Endodermal cell (in vitro differentiated cells): ENCODE measurements around the gene SLC39A13. TPM values are rescaled to one million over a fixed set of nuclear protein-coding genes. Genes with fewer than 3 reads are reported as not detected.
A peak's percentile ranks its signal among the peaks of the same experiment; 100 is the strongest.

Experiments
- DNase-seq: peaks from one replicate; pipeline ENCODE4 v3.0.0-alpha.2; 2017
- H3K27ac ChIP-seq: 2 replicates; pipeline ENCODE4 v1.5.1; 2013; ENCODE audit warnings: mild to moderate bottlenecking, low read depth, low read length, moderate library complexity
- H3K27me3 ChIP-seq: 2 replicates; pipeline ENCODE4 v1.6.1; 2013; ENCODE audit warnings: mild to moderate bottlenecking, low read length, moderate library complexity; ENCODE audit not compliant: insufficient read depth, control insufficient read depth, poor library complexity, severe bottlenecking
- H3K36me3 ChIP-seq: 2 replicates; pipeline ENCODE4 v1.7.0; 2013; ENCODE audit warnings: mild to moderate bottlenecking, low read length, moderate library complexity; ENCODE audit not compliant: control insufficient read depth, insufficient read depth
- H3K4me1 ChIP-seq: one replicate; pipeline ENCODE4 v1.7.0; 2013; ENCODE audit warnings: low read length; ENCODE audit not compliant: control insufficient read depth, insufficient read depth
- H3K4me3 ChIP-seq: 2 replicates; pipeline ENCODE4 v1.5.1; 2013; ENCODE audit warnings: mild to moderate bottlenecking, low read length, moderate library complexity
- H3K9ac ChIP-seq: 2 replicates; pipeline ENCODE4 v1.6.1; 2013; ENCODE audit warnings: mild to moderate bottlenecking, low read length, moderate library complexity; ENCODE audit not compliant: poor library complexity, severe bottlenecking; ENCODE audit errors: extremely low read depth
- H3K9me3 ChIP-seq: 2 replicates; pipeline ENCODE4 v1.6.1; 2013; ENCODE audit warnings: mild to moderate bottlenecking, low read length, moderate library complexity; ENCODE audit not compliant: control insufficient read depth
- H3K27ac Mint-ChIP-seq: 2 replicates; pipeline ENCODE4 v1.8.0; 2020; ENCODE audit warnings: mixed read lengths
- H3K27me3 Mint-ChIP-seq: 2 replicates; pipeline ENCODE4 v1.8.0; 2021; ENCODE audit warnings: mild to moderate bottlenecking, mixed read lengths; ENCODE audit not compliant: insufficient read depth
- H3K36me3 Mint-ChIP-seq: 2 replicates; pipeline ENCODE4 v1.8.0; 2020; ENCODE audit warnings: low read depth, mixed read lengths
- H3K4me1 Mint-ChIP-seq: 2 replicates; pipeline ENCODE4 v1.8.0; 2020; ENCODE audit warnings: mixed read lengths
- H3K4me3 Mint-ChIP-seq: 2 replicates; pipeline ENCODE4 v1.8.0; 2020; ENCODE audit warnings: mild to moderate bottlenecking, moderate library complexity, mixed read lengths
- H3K9me3 Mint-ChIP-seq: 2 replicates; pipeline ENCODE4 v1.8.0; 2020; ENCODE audit warnings: mild to moderate bottlenecking, mixed read lengths
- CTCF ChIP-seq: fragments of 200-600 bp; sonication (generic); conservative IDR thresholded peaks from 2 replicates; pipeline ENCODE4 v1.5.0; 2021; ENCODE audit warnings: antibody characterized with exemption, mild to moderate bottlenecking
- WGBS, 2 experiments: methylation state at CpG; one replicate each; pipeline versions ENCODE4 v1.1.5 to v1.1.7; 2013; ENCODE audit warnings: missing lambda C conversion rate in 2 of 2, mixed read lengths in 1 of 2; ENCODE audit not compliant: insufficient coverage in 1 of 2, insufficient read length in 1 of 2; 5-methylcytosine and 5-hydroxymethylcytosine counted together
- total RNA-seq, 2 donors: library from RNA; stranded (reverse); fragmentation: NEBNext Ultra II Directional in 1 of 2; extraction: Animal tissue kit (Norgen Biotek cat#: 25700) in 1 of 2; gene quantifications; 2 replicates in 1 of 2; 3 replicates in 1 of 2; pipeline ENCODE4 v1.2.1, GENCODE V29; 2021

Gene SLC39A13
- total RNA-seq, 2 donors from 2014 or later: 34.7 to 40.4 TPM

DNA sequence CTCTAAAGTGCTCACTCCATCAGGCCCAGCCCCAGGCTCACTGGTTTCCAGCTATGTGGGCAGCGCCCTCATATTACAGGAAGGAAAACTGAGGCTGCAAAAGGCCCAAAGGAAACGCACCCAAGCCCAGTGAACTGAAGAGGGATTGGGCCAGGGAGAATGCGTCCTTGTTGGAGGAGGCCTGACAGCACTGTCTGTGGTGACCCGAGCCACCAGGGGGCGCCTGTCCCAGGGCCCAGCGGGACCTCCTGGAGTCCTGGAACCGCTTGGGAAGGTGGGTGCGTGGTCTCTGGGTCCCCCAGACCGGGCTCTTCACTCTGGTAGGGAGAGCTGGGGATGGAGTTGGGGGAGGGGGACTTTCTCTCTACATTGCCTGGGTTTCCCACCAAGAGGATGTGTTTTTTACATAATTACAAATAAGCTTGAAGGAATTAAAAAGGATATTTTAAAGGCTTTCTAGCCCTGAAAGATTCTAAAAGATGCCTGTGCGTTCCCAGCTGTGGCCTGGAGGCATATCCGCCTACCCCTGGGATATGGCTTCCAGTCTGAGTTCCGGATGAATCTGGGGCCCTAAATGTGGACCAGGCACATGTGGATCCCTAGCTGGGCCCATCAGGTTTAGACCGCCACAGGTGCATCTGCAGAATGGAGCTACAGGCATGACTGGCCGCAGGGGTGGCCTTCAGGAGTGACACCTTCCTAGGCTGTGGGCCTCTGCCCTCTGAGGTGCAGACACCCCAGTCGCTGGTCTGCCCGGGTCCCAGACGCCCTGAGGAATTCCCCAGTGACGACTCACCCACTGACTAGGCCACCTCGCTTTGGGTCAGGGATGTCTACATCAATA, 34.3 kb upstream of the SLC39A13 start:
- Mint-ChIP-seq H3K36me3 (no peaks in the 10 kb centered on the region), H3K4me1 (no peaks in the 10 kb centered on the region), H3K4me3 (no peak overlapping the region), H3K27ac (no peak overlapping the region), H3K9me3 (no peaks in the 10 kb centered on the region), H3K27me3 (peaks cover 2% of the 10 kb centered on the region)
- Histone ChIP-seq H3K4me3 (no peak overlapping the region), H3K9me3 (no peaks in the 10 kb centered on the region), H3K4me1 (no peaks in the 10 kb centered on the region), H3K27ac (no peak overlapping the region), H3K9ac (no peak overlapping the region), H3K36me3 (no peaks in the 10 kb centered on the region), H3K27me3 (no peaks in the 10 kb centered on the region)
- WGBS, 2 experiments: 55 to 65% methylated on average over 16 to 19 of the region's 19 CpGs
- peak; percentile 99 for TF ChIP-seq CTCF
- peak; percentile 96 for DNase-seq

DNA sequence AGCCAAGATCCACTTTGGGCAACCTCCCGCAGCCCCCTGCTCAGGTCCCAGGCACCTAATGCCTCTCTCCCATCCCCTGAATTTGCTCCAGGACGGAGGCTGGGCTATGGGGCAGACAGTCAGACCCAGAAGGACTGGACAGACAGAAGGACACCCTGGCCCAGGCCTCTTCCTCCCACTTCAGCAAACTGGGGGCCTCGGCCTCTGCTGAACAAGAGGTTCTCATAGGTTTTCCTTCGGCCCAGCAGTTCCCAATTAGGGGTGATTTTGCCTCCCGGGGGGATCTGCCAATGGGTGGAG, 33.7 kb upstream of the SLC39A13 start:
- no peak overlapping the region for H3K4me3 Mint-ChIP-seq
- no peaks in the 10 kb centered on the region for H3K9me3 ChIP-seq
- no peak for TF ChIP-seq CTCF
- H3K36me3 Mint-ChIP-seq: no peaks in the 10 kb centered on the region
- H3K27ac Mint-ChIP-seq: no peak overlapping the region
- no peaks in the 10 kb centered on the region for H3K4me1 ChIP-seq
- H3K27me3 ChIP-seq: no peaks in the 10 kb centered on the region
- peaks cover 2% of the 10 kb centered on the region for H3K27me3 Mint-ChIP-seq
- H3K4me1 Mint-ChIP-seq: no peaks in the 10 kb centered on the region
- no peaks in the 10 kb centered on the region for H3K9me3 Mint-ChIP-seq
- no peaks in the 10 kb centered on the region for H3K36me3 ChIP-seq
- 90 to 97% methylated on average over 5 of the region's 5 CpGs for WGBS, 2 experiments
- no peak for DNase-seq
- H3K27ac ChIP-seq: no peak overlapping the region
- H3K9ac ChIP-seq: no peak overlapping the region
- H3K4me3 ChIP-seq: no peak overlapping the region

DNA sequence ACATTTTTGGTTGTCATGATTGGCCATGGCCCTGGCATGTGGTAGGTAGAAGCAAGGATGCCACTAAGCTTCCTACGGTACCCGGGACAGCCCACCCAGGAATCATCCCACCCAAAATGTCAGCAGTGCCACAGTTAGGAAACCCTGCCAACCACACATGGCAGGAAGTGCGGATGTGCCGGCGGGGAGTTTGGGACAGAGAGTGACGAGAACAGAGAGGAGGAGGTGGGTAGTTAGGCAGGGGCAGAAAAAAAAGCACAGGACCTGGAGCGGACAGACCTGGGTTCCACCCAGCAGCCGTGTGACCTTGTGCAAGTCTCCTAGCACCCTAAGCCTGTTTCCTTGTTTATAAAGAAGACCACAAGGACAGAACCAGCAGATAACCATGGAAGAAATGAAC, 33.4 kb upstream of the SLC39A13 start:
- no peaks in the 10 kb centered on the region for H3K9me3 ChIP-seq
- no peak overlapping the region for H3K27ac ChIP-seq
- Mint-ChIP-seq H3K36me3 (no peaks in the 10 kb centered on the region), H3K4me1 (no peaks in the 10 kb centered on the region), H3K27ac (no peak overlapping the region), H3K4me3 (no peak overlapping the region), H3K9me3 (no peaks in the 10 kb centered on the region), H3K27me3 (no peaks in the 10 kb centered on the region)
- no peak for TF ChIP-seq CTCF
- H3K27me3 ChIP-seq: no peaks in the 10 kb centered on the region
- no peaks in the 10 kb centered on the region for H3K36me3 ChIP-seq
- H3K9ac ChIP-seq: no peak overlapping the region
- WGBS, 2 experiments: 85 to 92% methylated on average over 5 to 8 of the region's 8 CpGs
- DNase-seq: no peak
- H3K4me3 ChIP-seq: no peak overlapping the region
- no peaks in the 10 kb centered on the region for H3K4me1 ChIP-seq
